Liver (tissue), 3 donors: ENCODE results near the gene MIA3.

Experiments
- CTCF ChIP-seq: fragments of 150-350 bp; IDR thresholded peaks from 2 replicates; pipeline ENCODE4 v1.5.1; 2017; ENCODE audit warnings: improper control_type of control experiment, low read depth, low read length; ENCODE audit not compliant: missing input control
- EGR1 ChIP-seq, 2 donors: IDR thresholded peaks; 2 replicates each; pipeline ENCODE4 v1.6.1; 2016 to 2018; ENCODE audit warnings: antibody characterized with exemption in 2 of 2, low read depth in 2 of 2
- TF ChIP-seq, protein P1 (sequence below): IDR thresholded peaks from 2 replicates; pipeline ENCODE4 v1.6.1; 2016; ENCODE audit warnings: antibody characterized with exemption
- TF ChIP-seq, protein P2 (sequence below): IDR thresholded peaks from 2 replicates; pipeline ENCODE4 v1.6.1; 2016; ENCODE audit warnings: antibody characterized with exemption, mild to moderate bottlenecking
- donor health status: healthy.
- donor health status: healthy.

GRCh38 chr1:222670110-222670509 lies 52.2 kb downstream of the MIA3 start:
- TF ChIP-seq CTCF: no peak
- TF ChIP-seq EGR1 (IDR thresholded peaks at IDR 0.05; ENCODE audit: low read depth in 2 of 2): no peak
- TF ChIP-seq, protein P1, sequence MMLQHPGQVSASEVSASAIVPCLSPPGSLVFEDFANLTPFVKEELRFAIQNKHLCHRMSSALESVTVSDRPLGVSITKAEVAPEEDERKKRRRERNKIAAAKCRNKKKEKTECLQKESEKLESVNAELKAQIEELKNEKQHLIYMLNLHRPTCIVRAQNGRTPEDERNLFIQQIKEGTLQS: no peak
- TF ChIP-seq, protein P2, sequence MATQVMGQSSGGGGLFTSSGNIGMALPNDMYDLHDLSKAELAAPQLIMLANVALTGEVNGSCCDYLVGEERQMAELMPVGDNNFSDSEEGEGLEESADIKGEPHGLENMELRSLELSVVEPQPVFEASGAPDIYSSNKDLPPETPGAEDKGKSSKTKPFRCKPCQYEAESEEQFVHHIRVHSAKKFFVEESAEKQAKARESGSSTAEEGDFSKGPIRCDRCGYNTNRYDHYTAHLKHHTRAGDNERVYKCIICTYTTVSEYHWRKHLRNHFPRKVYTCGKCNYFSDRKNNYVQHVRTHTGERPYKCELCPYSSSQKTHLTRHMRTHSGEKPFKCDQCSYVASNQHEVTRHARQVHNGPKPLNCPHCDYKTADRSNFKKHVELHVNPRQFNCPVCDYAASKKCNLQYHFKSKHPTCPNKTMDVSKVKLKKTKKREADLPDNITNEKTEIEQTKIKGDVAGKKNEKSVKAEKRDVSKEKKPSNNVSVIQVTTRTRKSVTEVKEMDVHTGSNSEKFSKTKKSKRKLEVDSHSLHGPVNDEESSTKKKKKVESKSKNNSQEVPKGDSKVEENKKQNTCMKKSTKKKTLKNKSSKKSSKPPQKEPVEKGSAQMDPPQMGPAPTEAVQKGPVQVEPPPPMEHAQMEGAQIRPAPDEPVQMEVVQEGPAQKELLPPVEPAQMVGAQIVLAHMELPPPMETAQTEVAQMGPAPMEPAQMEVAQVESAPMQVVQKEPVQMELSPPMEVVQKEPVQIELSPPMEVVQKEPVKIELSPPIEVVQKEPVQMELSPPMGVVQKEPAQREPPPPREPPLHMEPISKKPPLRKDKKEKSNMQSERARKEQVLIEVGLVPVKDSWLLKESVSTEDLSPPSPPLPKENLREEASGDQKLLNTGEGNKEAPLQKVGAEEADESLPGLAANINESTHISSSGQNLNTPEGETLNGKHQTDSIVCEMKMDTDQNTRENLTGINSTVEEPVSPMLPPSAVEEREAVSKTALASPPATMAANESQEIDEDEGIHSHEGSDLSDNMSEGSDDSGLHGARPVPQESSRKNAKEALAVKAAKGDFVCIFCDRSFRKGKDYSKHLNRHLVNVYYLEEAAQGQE: no peak
